NOMO-1 treated with dmso at 0.1 percent for 144 hours (cell line): Measurements from ENCODE around the gene CHM.
"Not testable (repeated sequence)": the region's sequence is repeated elsewhere in the genome, so short reads cannot be mapped to it uniquely, and the experiment has no call there.

ENCODE experiments used
- DNase-seq: peaks from one replicate; lab custom pipeline; 2025; ENCODE audit not compliant: unreplicated experiment; lab: John Stamatoyannopoulos, UW

CHM gene, protein sequence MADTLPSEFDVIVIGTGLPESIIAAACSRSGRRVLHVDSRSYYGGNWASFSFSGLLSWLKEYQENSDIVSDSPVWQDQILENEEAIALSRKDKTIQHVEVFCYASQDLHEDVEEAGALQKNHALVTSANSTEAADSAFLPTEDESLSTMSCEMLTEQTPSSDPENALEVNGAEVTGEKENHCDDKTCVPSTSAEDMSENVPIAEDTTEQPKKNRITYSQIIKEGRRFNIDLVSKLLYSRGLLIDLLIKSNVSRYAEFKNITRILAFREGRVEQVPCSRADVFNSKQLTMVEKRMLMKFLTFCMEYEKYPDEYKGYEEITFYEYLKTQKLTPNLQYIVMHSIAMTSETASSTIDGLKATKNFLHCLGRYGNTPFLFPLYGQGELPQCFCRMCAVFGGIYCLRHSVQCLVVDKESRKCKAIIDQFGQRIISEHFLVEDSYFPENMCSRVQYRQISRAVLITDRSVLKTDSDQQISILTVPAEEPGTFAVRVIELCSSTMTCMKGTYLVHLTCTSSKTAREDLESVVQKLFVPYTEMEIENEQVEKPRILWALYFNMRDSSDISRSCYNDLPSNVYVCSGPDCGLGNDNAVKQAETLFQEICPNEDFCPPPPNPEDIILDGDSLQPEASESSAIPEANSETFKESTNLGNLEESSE

DNA sequence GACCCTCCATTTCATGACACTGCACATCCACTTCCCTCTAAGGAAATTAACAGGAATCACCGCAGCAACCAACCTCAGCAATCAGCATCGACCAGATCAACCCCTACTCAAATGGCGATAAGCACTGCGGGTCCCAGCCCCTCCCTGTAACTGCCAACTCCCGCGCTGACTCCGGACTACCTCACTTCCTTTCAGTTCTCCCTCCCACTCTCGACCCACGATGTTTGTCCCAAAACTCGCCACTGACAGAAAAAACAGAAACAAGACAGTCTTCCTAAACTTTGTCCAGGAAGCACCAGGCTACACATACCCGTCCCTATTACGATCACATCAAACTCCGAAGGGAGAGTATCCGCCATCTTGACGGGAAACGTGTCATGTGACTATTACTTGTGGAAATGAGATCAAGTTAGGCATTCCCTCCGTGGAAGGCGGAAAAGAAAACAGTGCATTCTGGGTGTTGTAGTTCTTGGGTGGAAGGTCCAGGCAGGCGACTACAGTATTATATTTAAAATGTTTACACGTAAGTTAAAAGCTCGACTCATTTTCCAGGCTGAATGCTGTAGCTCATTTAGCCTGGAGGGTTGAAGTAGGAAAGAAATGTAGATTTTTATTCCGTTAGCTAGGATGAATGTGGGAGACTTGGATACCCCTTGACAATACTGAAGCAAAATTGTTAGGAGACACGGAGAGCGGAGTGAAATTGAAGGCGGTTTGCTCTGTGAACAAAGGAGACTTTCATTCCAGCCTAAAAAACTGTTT, at the start of gene CHM:
CHM (minus strand) TSS at position 385 of the 762 bp plus-strand sequence; CDS start at position 359, 26 bp downstream.
- DNase-seq, result no peak

DNA sequence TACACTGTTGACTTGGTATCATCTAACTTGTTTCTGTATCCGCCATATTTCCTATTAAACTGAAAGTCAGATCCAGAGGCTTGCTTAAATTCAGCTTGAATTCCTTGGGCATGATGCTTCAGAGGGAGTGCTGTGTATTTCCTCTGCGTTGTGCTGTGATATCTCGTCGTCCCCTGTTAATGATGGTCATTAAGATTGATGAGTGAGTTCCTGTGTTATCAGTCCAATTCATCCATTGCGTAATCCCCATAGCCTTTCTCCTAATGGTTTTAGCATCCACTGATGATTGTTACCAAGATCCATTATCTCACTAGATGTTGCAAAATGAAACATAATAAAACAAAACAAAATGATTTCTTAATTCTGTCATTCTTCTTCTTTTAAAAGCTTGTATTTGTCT, 31.3 kb upstream of the CHM start:
- DNase-seq, result no peak

DNA sequence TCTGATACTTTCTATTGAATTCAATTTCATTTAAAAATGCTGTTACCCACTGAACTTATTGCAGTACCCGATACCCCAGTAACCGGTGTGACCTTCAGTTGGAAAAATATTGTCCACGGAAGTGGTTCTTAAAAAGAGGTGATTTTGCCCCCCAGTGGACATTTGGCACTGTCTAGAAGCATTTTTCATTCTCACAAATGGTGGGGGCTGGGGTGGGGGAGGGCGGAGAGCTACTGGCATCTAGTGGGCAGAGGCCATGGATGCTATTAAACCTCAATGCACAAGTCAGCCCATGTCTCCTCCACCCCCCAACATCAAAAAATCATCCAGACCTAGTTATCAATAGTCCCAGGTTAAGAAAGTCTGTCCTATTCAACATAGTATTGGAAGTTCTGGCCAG, 19.6 kb upstream of the CHM start:
- no peak for DNase-seq

DNA sequence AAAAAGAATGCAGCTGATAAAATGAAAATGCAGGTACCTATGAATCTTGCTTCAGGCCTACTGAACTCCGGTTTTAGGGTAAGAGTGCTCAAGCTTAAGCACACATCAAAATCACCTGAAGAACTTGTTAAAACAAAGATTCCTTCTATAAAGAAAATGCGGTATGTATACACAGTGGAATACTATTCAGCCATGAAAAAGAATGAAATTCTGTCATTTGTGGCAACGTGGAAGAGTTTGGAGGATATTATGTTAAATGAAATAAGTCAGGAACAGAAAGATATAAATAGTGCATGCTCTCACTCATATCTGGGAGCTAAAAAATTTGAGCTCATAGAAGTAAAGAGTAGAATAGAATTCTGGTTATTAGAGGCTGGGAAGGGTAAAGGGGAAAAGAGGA, 14.0 kb upstream of the CHM start:
- DNase-seq, result no peak

DNA sequence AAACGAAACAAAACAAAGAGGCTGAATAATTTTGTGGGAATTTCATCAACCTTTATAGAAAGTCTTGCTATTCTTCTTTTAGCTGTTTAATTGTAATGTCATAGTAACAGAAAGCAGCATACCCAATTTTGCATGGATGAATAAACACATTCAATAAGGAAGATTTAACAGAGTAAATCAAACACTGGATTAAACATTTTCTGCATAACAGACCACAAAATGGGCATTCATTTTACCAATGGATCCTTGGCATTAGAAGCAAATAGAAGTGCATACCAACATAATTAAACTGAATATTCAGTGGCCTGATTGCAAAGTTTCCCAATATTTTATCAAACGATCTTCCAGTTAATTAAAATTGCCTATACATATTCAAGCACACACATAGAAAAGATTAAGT, 4.4 kb upstream of the CHM start:
- DNase-seq, result no peak

DNA sequence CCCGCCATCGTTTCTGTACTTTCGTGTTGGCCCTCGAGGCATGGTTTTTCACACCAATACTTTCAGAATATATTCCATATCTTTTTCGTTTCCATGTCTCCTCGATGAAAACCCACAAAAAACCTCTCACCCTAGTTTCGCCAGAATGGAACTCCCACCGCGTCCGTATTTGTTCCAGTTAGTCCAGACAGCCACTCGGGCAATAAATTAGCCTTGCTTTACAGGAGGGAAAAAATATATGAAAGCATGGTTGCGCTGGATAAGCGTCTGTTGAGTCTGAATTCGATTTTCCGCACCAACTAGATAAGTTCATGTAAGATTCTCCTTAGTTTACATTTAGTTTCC, 550 bp upstream of the CHM start:
- DNase-seq, result no peak

DNA sequence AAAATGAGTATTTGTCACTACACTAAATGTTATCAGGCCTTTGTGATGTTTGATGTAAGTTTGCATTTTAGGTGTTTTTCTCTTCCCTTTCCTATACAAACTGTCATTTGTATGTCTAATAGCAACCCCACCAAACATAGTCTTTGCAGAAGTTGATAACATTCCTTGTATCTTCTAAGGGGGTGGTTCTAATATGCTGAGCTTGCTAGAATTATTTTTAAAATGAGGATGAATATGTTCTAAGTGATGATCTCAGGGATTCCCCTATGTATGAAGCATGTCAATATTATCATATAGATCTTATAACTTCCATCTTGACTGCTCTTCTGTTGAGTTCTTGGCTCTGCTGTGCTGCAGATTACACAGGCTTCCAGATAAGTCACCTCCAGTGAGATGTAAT, 3.1 kb downstream of the CHM start:
- no peak for DNase-seq

DNA sequence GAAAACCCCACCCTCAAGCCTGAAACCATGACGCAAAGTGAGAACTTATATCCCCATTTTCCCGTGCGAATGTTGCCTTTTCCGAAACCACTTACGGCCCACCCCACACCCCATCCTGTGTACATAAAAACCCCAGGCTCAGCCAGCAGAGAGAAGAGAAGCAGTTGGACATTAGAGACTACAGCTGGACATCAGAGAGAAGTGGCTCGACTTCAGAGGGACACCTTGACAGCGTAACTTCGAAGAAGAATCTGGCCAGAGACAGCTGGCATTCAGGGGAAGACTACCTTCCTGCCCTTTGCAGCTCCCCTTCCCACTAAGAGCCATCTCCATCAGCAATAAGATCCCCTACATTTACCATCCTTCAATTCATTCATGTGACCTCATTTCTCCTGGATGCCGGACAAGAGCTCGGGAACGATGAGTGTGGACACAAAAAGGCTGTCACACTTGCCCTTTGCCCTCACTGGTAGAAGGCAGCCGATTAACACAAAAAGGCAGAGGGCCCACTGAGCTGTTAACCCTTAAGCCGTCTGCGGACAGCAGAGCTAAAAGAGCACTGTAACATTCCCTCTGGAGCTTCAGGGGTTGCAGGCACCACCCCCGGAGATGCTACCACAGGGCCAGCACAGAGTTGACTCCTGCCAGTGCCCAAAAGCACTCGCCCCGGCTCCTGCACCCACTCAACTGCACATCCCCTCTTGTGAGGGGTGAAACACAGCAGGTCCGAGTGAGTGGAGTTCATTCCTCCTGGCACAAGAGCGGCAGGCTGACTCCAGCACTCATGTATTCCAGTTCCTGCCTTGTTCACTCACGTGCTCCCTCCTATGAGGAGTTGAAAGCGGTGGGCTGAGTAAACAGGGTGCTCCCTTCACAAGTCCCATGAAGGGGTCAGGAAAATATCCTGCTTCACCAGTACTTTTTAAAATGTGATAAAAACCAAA, 7.5 kb downstream of the CHM start:
- no peak for DNase-seq

DNA sequence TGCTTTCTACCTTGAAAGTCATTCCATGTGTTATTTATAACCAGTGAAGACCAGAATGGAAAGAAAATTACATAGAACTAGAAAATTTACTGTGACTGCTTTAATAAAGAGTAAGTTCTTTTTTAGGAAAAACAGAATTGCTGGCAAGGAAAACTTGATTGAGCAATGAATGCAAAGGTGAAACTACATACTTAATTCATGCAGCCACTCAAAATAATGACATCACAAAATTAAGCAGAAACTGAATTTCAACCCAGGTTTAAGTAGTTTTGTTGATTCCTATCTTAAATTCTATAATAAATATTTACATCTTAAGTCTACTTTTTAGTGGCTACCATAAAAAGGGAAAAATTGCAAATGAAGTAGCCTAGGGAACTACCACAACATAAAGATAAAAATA, 14.0 kb downstream of the CHM start:
- DNase-seq, result no peak

DNA sequence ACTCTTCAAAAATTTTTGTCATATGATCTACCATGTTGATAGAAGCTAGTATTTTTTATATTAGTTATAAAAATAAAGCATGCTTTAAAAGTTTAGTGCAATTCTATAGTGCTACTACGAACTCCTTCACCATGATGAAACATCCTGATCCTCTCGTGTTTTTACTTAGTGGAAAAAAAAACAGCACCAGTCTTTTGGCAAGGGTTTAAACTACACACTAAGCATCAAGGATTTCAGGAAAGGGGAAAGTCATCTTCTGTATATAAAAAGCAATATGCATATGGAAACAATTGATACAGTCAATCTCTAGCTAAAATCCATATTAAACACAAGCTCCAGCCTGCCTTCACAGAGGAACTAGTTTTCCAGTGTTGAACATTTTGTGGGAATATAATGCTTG, 18.7 kb downstream of the CHM start:
- DNase-seq, result no peak

DNA sequence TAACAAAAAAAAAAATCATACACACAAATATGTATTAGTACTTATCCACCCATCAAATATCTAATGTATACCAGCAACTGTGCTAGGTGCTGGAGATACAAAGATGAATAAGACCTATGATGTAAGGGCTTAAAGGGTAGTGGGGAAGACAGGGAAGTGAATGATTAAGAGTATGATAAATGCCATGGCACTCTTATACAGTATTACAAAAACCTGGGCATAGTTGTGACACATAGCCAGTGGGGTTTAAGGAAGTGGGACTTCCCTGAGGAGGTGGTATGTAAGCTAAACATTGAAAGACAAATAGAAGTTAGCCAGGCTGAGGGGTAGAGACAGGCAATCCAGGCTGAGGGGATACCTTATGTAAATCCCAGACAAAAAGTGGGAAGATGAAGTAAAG, 23.5 kb downstream of the CHM start:
- no peak for DNase-seq

DNA sequence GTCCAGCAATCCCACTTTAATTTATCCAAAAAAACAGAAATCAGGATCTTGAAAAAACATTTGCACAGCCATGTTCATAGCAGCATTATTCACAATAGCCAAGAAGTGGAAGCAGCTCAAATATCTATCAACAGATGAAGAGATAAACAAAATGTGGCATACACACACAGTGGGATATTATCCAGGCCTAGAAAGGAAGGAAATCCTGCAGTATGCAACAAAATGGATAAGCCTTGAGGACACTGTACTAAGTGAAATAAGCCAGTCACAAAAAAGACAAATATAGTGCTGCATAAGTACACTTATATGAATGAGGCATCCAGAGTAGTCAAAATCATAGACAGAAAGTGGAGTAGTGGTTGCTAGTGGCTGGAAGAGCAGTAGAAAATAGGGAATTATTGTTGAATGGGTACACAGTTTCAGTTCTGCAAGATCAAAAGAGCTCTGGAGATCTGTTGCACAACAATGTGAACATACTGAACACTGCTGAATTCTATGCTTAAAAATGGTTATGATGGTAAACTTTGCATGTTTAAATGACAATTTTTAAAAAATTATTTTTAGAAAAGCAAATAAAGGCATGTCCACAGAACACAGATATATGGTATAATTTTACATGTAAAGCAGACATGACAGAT, 25.6 kb downstream of the CHM start:
- DNase-seq, result no peak

DNA sequence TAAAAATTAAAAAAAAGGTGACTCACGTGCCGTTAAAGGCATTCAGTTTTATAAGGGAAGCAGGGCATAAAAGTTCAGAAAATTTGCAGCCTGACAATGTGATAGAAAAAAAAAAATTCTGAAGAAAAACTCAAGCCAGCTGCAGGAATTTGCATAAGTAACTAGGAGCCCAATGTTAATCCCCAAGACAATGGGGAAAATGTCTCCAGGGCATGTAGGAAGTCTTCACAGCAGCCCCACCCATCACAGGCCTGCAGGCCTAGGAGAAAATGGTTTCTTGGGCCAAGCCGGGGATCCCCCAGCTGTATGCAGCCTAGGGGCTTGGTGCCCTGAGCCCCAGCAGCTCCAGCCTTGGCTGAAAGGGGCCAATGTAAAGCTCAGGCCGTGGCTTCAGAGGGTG, 31.2 kb downstream of the CHM start:
- no peak for DNase-seq

DNA sequence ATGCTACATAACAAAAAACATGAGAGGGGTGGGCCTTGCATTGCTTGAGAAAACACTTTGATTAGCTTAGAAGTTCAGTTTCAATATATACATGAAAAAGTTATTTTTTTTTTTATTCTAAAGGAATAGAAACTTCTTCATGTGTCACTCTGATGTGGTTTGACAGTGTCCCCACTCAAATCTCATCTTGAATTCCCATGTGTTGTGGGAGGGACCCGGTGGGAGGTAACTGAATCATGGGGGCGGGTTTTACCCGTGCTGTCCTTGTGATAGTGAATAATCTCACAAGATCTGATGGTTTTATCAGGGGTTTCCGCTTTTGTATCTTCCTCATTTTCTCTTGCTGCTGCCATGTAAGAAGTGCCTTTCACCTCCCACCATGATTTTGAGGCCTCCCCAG, 32.4 kb downstream of the CHM start:
- DNase-seq, result not testable (repeated sequence)

DNA sequence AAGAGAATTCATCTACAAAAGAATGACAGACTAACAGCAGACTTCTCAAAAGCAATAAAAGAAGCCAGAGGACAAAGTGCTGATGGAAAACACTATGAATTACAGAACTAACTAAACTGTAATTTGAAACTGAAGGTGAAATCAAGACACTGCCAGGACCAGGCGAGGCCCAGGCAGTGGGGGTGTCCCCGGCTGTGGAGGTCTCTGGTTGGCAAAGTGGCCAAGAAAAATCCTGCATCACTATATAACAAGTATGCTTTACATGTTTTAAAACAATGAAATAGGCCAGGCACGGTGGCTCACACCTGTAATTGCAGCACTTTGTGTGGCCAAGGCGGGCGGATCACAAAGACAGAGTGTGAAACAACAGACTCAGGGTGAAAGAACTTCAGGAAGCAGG, 32.9 kb downstream of the CHM start:
- no peak for DNase-seq

DNA sequence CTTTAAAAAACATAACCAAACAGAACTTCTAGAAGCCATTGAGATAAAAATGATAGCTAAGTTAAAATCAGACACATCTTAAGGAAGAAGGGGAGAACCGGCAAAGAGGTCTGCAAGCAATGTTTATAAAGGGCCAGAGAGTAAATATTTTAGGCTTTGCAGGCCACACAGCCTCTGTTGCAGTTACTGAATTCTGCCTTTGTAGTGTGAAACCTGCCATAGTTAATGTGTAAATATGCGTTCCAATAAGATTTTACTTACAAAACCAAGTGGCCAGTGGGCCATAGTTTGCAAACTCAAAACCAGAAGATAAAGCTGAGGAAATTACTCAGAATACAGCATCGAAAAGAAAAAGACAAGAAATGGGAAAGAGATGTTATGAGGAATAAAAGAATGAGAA, 33.6 kb downstream of the CHM start:
- DNase-seq, result no peak

DNA sequence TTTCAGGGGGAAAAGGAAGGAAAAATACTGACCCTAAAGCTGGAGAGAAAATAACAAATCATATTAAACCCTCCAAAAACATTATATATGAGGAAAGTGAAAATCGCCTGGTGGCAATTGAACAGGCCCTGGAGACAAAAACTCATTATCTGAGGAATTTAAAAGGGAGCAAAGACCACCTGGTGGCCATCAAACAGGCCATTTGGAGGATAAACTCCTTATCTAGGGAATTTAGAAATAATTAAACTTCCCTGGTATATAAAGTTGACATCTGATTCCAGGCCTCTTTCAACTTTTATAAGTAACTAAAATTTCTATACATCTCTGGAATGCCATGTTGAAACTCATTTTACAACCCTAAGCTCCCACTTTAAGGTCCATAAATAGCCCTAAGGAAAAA, 35.2 kb downstream of the CHM start:
- no peak for DNase-seq

DNA sequence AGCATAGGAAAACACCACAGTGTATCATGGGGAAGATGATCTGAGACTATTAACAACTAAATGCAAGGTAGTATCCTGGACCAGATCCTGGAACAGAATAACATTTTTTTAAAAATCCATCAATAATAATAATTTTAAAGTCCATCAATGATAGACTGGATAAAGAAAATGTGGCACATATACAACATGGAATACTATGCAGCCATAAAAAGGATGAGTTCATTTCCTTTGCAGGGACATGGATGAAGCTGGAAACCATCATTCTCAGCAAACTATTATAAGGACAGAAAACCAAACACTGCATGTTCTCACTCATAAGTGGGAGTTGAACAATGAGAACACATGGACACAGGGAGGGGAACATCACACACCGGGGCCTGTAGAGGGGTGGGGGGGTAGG, 37.6 kb downstream of the CHM start:
- not testable (repeated sequence) for DNase-seq

DNA sequence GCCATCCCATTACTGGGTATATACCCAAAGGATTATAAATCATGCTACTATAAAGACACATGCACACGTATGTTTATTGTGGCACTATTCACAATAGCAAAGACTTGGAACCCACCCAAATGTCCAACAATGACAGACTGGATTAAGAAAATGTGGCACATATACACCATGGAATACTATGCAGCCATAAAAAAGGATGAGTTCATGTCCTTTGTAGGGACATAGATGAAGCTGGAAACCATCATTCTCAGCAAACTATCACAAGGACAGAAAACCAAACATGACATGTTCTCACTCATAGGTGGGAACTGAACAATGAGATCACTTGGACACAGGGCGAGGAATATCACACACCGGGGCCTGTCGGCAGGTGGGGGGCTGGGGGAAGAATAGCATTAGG, 39.5 kb downstream of the CHM start:
- not testable (repeated sequence) for DNase-seq

DNA sequence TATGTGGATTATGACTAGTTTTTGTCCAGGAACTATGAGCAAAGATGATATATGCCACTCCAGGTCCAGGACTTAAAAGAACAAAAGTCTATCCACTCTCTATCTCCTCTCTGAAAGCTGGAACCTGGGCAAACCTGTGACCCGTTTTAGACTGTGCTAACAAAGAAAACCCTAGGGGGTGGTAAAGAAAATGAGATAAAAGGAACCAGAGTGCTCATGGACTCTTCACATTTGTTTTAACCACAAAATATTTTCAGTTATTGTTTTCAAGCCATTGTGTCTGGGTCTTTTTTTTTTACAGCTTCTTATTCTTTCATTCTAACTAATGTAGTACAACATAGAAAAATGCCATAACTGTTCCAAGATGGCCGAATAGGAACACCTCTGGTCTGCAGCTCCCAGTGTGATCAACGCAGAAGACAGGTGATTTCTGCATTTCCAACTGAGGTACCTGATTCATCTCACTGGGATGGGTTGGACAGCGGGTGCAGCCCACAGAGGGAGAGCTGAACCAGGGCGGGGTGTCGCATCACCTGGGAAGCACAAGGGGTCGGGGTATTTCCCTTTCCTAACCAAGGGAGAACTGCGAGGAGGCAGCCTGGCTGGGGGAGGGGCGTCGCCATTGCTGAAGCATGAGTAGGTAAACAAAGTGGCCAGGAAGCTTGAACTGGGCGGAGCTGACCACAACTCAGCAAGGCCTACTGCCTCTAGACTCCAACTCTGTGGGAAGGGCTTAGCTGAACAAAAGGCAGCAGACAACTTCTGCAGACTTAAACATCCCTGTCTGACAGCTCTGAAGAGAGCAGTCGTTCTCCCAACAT, 45.1 kb downstream of the CHM start:
- no peak for DNase-seq
